PC-9 (cell line): ENCODE measurements around the gene TSPOAP1. TPM values are rescaled to one million over a fixed set of nuclear protein-coding genes. Genes with fewer than 3 reads are reported as not detected.
A peak's percentile ranks its signal among the peaks of the same experiment; 100 is the strongest.

Experiments
- BruUV-seq: library from RNA; stranded (reverse); fragments of 400-500 nt; replicated peaks from 2 replicates; lab custom pipeline; 2021; lab: Mats Ljungman, UMichigan
- CTCF ChIA-PET: fragments of 300-600 bp; sonication (Branson Sonifier 250); formaldehyde crosslinking; loops from one replicate; lab custom pipeline; 2022; ENCODE audit warnings: antibody characterized with exemption; lab: Charles Lee
- POLR2A ChIA-PET: fragments of 300-600 bp; sonication (Branson Sonifier 250); formaldehyde crosslinking; loops from one replicate; lab custom pipeline; 2022; ENCODE audit warnings: antibody characterized with exemption; ENCODE audit not compliant: unreplicated experiment; lab: Charles Lee
- DNase-seq, 2 experiments: peaks; one replicate each; pipeline versions ENCODE4 v3.0.0 to v3.0.0-alpha.2; 2015 to 2022; ENCODE audit warnings: mixed read lengths in 1 of 2
- H2AFZ ChIP-seq: fragments of 200-600 bp; sonication (generic); 2 replicates; pipeline ENCODE4 v1.8.1; 2017; ENCODE audit warnings: antibody characterized with exemption
- H3F3A ChIP-seq: fragments of 200-600 bp; sonication (generic); 2 replicates; pipeline ENCODE4 v1.8.1; 2017; ENCODE audit warnings: antibody characterized with exemption, mild to moderate bottlenecking, low read depth; ENCODE audit not compliant: insufficient read depth
- H3K27ac ChIP-seq: fragments of 200-600 bp; sonication (generic); 2 replicates; pipeline ENCODE4 v1.6.1; 2016; ENCODE audit warnings: mixed run types
- H3K27me3 ChIP-seq: fragments of 200-600 bp; sonication (generic); 2 replicates; pipeline ENCODE4 v1.6.1; 2016; ENCODE audit warnings: low read depth, mixed run types; ENCODE audit not compliant: insufficient read depth
- H3K36me3 ChIP-seq: fragments of 200-600 bp; sonication (generic); 2 replicates; pipeline ENCODE4 v1.6.1; 2016; ENCODE audit warnings: low read depth, mixed run types
- H3K4me1 ChIP-seq: fragments of 200-600 bp; sonication (generic); replicated peaks from 2 replicates; pipeline ENCODE4 v1.6.1; 2016; ENCODE audit warnings: mixed run types; ENCODE audit not compliant: insufficient read depth
- H3K4me2 ChIP-seq: fragments of 200-600 bp; sonication (generic); 2 replicates; pipeline ENCODE4 v1.6.1; 2017; ENCODE audit warnings: mixed run types
- H3K4me3 ChIP-seq: fragments of 200-600 bp; sonication (generic); 2 replicates; pipeline ENCODE4 v1.6.1; 2016; ENCODE audit warnings: mixed run types
- H3K79me2 ChIP-seq: fragments of 200-600 bp; sonication (generic); 2 replicates; pipeline ENCODE4 v1.6.1; 2017; ENCODE audit warnings: low read depth, mixed run types
- H3K9me2 ChIP-seq: fragments of 200-600 bp; sonication (generic); 2 replicates; pipeline ENCODE4 v1.8.1; 2017; ENCODE audit warnings: mild to moderate bottlenecking; ENCODE audit not compliant: insufficient read depth
- H3K9me3 ChIP-seq: fragments of 200-600 bp; sonication (generic); 2 replicates; pipeline ENCODE4 v1.8.1; 2016; ENCODE audit warnings: low read depth; ENCODE audit not compliant: insufficient read depth
- H4K20me1 ChIP-seq: fragments of 200-600 bp; sonication (generic); 2 replicates; pipeline ENCODE4 v1.8.1; 2017; ENCODE audit not compliant: insufficient read depth
- CTCF ChIP-seq: fragments of 200-600 bp; sonication (generic); conservative IDR thresholded peaks from 2 replicates; pipeline ENCODE4 v1.6.1; 2017; ENCODE audit warnings: mixed run types, antibody characterized with exemption, mild to moderate bottlenecking, moderate library complexity
- EZH2 ChIP-seq: fragments of 200-600 bp; sonication (generic); IDR thresholded peaks from 2 replicates; pipeline ENCODE4 v1.8.0; 2017; ENCODE audit warnings: antibody characterized with exemption, low read depth
- intact Hi-C: fragments of 100-400 bp; cut with micrococcal nuclease; formaldehyde crosslinking; loops from one replicate; pipeline ENCODE4 v1.10.0; 2022; ENCODE audit not compliant: unreplicated experiment
- total RNA-seq: library from RNA; stranded (reverse); gene quantifications from 2 replicates; pipeline ENCODE4 v1.2.3, GENCODE V29; 2021

Gene TSPOAP1
- total RNA-seq, 1 experiment from 2014 or later, result 0.15 TPM

GRCh38 chr17:58315281-58315711 lies 13.3 kb downstream of the TSPOAP1 start:
- Histone ChIP-seq H3F3A (no peaks in the 10 kb centered on the region), H3K4me1 (no peaks in the 10 kb centered on the region), H3K36me3 (no peaks in the 10 kb centered on the region), H3K27me3 (peaks cover 71% of the 10 kb centered on the region), H3K9me2 (no peaks in the 10 kb centered on the region), H4K20me1 (no peaks in the 10 kb centered on the region; the same call in 1 of the 2 replicates), H3K9me3 (no peaks in the 10 kb centered on the region), H3K79me2 (no peaks in the 10 kb centered on the region), H3K4me2 (no peak overlapping the region), H2AFZ (no peak overlapping the region), H3K4me3 (no peak overlapping the region), H3K27ac (no peak overlapping the region)
- ChIA-PET POLR2A (no interaction called here), CTCF (interaction anchor here (0.6 to 0.9 kb wide), 2 partner anchors 36 to 102 kb away, joined by 3 to 24 read pairs; partner anchors contain the start of gene RNF43)
- BruUV-seq, result no TSS peak
- intact Hi-C loops, result loop anchor here (10.0 kb wide), 1 partner anchor 690 kb away; no protein-coding TSS in a partner anchor
- DNase-seq, result peak in 1 of 2 experiments; percentile 42
- TF ChIP-seq EZH2, result no peak
- TF ChIP-seq CTCF, result no peak

- H3F3A ChIP-seq, result no peaks in the 10 kb centered on the region
- no peak for TF ChIP-seq CTCF
- no peak for TF ChIP-seq EZH2
- no peak overlapping the region for H3K4me3 ChIP-seq
- ChIA-PET CTCF (no interaction called here), POLR2A (no interaction called here)
- no peak overlapping the region for H2AFZ ChIP-seq
- no peaks in the 10 kb centered on the region; the same call in 1 of the 2 replicates for H4K20me1 ChIP-seq
- no peak overlapping the region for H3K4me2 ChIP-seq
- peaks cover 71% of the 10 kb centered on the region for H3K27me3 ChIP-seq
- no TSS peak for BruUV-seq
- H3K36me3 ChIP-seq, result no peaks in the 10 kb centered on the region
- no peaks in the 10 kb centered on the region for H3K9me2 ChIP-seq
- intact Hi-C loops, result loop anchor here (10.0 kb wide), 1 partner anchor 690 kb away; no protein-coding TSS in a partner anchor
- no peaks in the 10 kb centered on the region for H3K4me1 ChIP-seq
- no peaks in the 10 kb centered on the region for H3K9me3 ChIP-seq
- no peak for DNase-seq
- no peaks in the 10 kb centered on the region for H3K79me2 ChIP-seq
- H3K27ac ChIP-seq, result no peak overlapping the region
Observed at GRCh38 chr17:58314706-58315015, 13.9 kb downstream of the TSPOAP1 start.

- no peak for TF ChIP-seq CTCF
- TF ChIP-seq EZH2, result no peak
- POLR2A ChIA-PET, result no interaction called here
- Histone ChIP-seq H3K27ac (no peak overlapping the region), H3K36me3 (no peaks in the 10 kb centered on the region), H3K4me1 (no peaks in the 10 kb centered on the region), H3K4me2 (no peak overlapping the region), H4K20me1 (no peaks in the 10 kb centered on the region; the same call in 1 of the 2 replicates), H3K79me2 (no peaks in the 10 kb centered on the region), H3K27me3 (peaks cover 77% of the 10 kb centered on the region), H3K9me3 (no peaks in the 10 kb centered on the region), H3F3A (no peaks in the 10 kb centered on the region), H2AFZ (no peak overlapping the region), H3K4me3 (no peak overlapping the region), H3K9me2 (no peaks in the 10 kb centered on the region)
- intact Hi-C loops, result loop anchor here (10.0 kb wide), 1 partner anchor 691 kb away; no protein-coding TSS in a partner anchor
- CTCF ChIA-PET, result no interaction called here
- DNase-seq, result no peak
- no TSS peak for BruUV-seq
Observed at GRCh38 chr17:58313815-58314705, 14.5 kb downstream of the TSPOAP1 start.
